Activated CD8-positive, alpha-beta T cell treated with anti-CD3 and anti-CD28 coated beads for 36 hours (primary cell): ENCODE results near the gene GRID1. TPM values are rescaled to one million over a fixed set of nuclear protein-coding genes. Genes with fewer than 3 reads are reported as not detected.

ENCODE experiments used
- ATAC-seq: fragments of 200-7000 bp; cut with Tn5 transposase; one replicate; pipeline ENCODE4 v1.10.0; 2021; ENCODE audit warnings: mild to moderate bottlenecking, moderate library complexity
- CTCF ChIA-PET: fragments of 350-600 bp; sonication (Branson Sonifier 250); formaldehyde crosslinking; loops from one replicate; lab custom pipeline; 2021; ENCODE audit warnings: antibody characterized with exemption; lab: Charles Lee
- POLR2A ChIA-PET: fragments of 350-600 bp; sonication (Branson Sonifier 250); formaldehyde crosslinking; loops from one replicate; lab custom pipeline; 2021; ENCODE audit warnings: antibody characterized with exemption; lab: Charles Lee
- DNase-seq: peaks from one replicate; pipeline ENCODE4 v3.0.0-alpha.2; 2020
- H3K27ac Mint-ChIP-seq: one replicate; pipeline ENCODE4 v1.8.0; 2021; ENCODE audit warnings: mild to moderate bottlenecking, mixed read lengths
- H3K27me3 Mint-ChIP-seq: one replicate; pipeline ENCODE4 v1.8.0; 2021; ENCODE audit warnings: mixed read lengths
- H3K36me3 Mint-ChIP-seq: one replicate; pipeline ENCODE4 v1.8.0; 2021; ENCODE audit warnings: low read depth, mixed read lengths
- H3K4me1 Mint-ChIP-seq: one replicate; pipeline ENCODE4 v1.8.0; 2021; ENCODE audit warnings: low read depth, mixed read lengths
- H3K4me3 Mint-ChIP-seq: one replicate; pipeline ENCODE4 v1.8.0; 2021; ENCODE audit warnings: mild to moderate bottlenecking, moderate library complexity, mixed read lengths
- H3K9me3 Mint-ChIP-seq: one replicate; pipeline ENCODE4 v1.8.0; 2021; ENCODE audit warnings: mixed read lengths
- CTCF ChIP-seq: fragments of 200-600 bp; IDR thresholded peaks from one replicate; pipeline ENCODE4 v1.8.0; 2022; ENCODE audit warnings: antibody characterized with exemption, mild to moderate bottlenecking
- intact Hi-C: fragments of 100-400 bp; cut with micrococcal nuclease; formaldehyde crosslinking; loops from one replicate; pipeline ENCODE4 v1.10.0; 2022
- total RNA-seq, 2 experiments: library from RNA; stranded (reverse); gene quantifications; one replicate each; pipeline ENCODE4 v1.2.3, GENCODE V29; 2021

GRID1 gene
- total RNA-seq, 2 experiments from 2014 or later, result not detected

GRCh38 chr10:86300931-86301830 lies 65.4 kb downstream of the GRID1 start:
- Mint-ChIP-seq H3K4me3 (no peak overlapping the region), H3K4me1 (no peaks in the 10 kb centered on the region), H3K9me3 (no peaks in the 10 kb centered on the region), H3K27me3 (no peaks in the 10 kb centered on the region), H3K36me3 (no peaks in the 10 kb centered on the region), H3K27ac (no peak overlapping the region)
- ATAC-seq, result no peak
- DNase-seq, result no peak
- TF ChIP-seq CTCF, result no peak
- ChIA-PET POLR2A (no interaction called here), CTCF (no interaction called here)
- intact Hi-C loops, result no loop called here

- no peak for TF ChIP-seq CTCF
- POLR2A ChIA-PET, result no interaction called here
- no peaks in the 10 kb centered on the region for H3K9me3 Mint-ChIP-seq
- no peaks in the 10 kb centered on the region for H3K36me3 Mint-ChIP-seq
- no peak for DNase-seq
- intact Hi-C loops, result no loop called here
- H3K4me1 Mint-ChIP-seq, result no peaks in the 10 kb centered on the region
- no peak overlapping the region for H3K27ac Mint-ChIP-seq
- ATAC-seq, result no peak
- no peak overlapping the region for H3K4me3 Mint-ChIP-seq
- CTCF ChIA-PET, result no interaction called here
- no peaks in the 10 kb centered on the region for H3K27me3 Mint-ChIP-seq
Observed at GRCh38 chr10:86300399-86300925, 66.1 kb downstream of the GRID1 start.

- Mint-ChIP-seq H3K4me1 (no peaks in the 10 kb centered on the region), H3K4me3 (no peak overlapping the region), H3K27me3 (no peaks in the 10 kb centered on the region), H3K27ac (no peak overlapping the region), H3K9me3 (no peaks in the 10 kb centered on the region), H3K36me3 (no peaks in the 10 kb centered on the region)
- no peak for ATAC-seq
- intact Hi-C loops, result no loop called here
- no peak for TF ChIP-seq CTCF
- no peak for DNase-seq
- ChIA-PET POLR2A (no interaction called here), CTCF (no interaction called here)
Observed at GRCh38 chr10:86299562-86299961, 67.0 kb downstream of the GRID1 start.

GRCh38 chr10:86298501-86299001 lies 68.0 kb downstream of the GRID1 start:
- TF ChIP-seq CTCF, result no peak
- no peaks in the 10 kb centered on the region for H3K27me3 Mint-ChIP-seq
- ATAC-seq, result no peak
- H3K4me3 Mint-ChIP-seq, result no peak overlapping the region
- POLR2A ChIA-PET, result no interaction called here
- no peak overlapping the region for H3K27ac Mint-ChIP-seq
- H3K36me3 Mint-ChIP-seq, result no peaks in the 10 kb centered on the region
- no peaks in the 10 kb centered on the region for H3K4me1 Mint-ChIP-seq
- intact Hi-C loops, result no loop called here
- CTCF ChIA-PET, result no interaction called here
- no peak for DNase-seq
- H3K9me3 Mint-ChIP-seq, result no peaks in the 10 kb centered on the region

- no peaks in the 10 kb centered on the region for H3K9me3 Mint-ChIP-seq
Observed at GRCh38 chr10:86295791-86296190, 70.8 kb downstream of the GRID1 start.

More at GRCh38 chr10:86295791-86296190, 70.8 kb downstream of the GRID1 start:
- Mint-ChIP-seq H3K36me3 (no peaks in the 10 kb centered on the region), H3K4me3 (no peak overlapping the region), H3K27me3 (no peaks in the 10 kb centered on the region), H3K4me1 (no peaks in the 10 kb centered on the region), H3K27ac (no peak overlapping the region)
- DNase-seq (no peak), ATAC-seq (no peak)
- CTCF ChIA-PET, result no interaction called here
- intact Hi-C loops, result no loop called here
- POLR2A ChIA-PET, result no interaction called here
- no peak for TF ChIP-seq CTCF
